GM18520 (cell line): ENCODE results near the gene NMD3.

Experiments
- ATAC-seq: cut with Tn5 transposase; IDR thresholded peaks from one replicate; pipeline ENCODE4 v1.9.1; 2021; ENCODE audit not compliant: unreplicated experiment

Gene NMD3

DNA sequence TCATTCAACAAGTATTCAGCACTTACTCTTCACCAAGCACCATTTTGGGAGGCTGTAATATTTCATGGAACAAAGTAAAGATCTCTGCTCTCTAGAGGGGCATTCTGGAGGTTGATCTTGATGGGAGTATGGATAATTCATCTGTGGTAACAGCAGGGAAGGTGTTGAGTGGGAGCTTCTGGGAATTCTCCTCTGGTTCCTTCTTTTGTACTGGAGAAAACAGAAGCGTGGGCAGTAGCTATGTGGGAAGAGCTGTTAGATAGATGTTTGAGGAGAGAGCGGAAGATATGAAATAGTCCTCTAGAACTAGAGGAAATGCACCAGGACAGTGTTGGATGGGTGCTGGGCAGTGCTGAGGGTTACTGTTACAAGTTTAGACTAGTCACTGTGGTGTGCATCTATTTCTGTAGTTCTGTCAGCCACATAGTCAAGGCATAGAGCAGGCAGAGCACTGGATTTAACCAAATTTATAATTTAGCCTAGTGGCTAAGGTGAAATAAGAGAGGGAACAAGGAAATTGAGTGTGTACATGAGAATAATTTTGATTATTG lies 9.6 kb downstream of the NMD3 start:
- no peak for ATAC-seq

DNA sequence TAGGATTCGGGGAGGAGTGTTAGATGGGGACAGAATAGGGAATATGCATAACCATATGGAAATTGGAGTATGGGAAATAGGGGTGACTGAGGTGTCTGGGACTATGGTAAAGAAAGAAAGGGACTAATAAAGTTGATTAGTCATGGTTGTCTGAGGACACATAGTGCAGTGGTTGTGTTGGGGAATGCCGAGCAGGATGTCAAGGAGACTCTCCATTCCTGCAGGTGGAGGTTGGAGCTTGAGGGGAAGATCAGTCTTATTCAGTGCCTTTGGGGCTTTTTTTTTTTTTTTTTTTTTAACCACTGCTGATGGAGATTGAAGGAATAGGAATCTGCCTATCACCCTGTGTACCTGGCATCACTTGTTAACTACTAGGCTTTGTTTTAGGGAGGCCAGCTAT lies 10.8 kb downstream of the NMD3 start:
- no peak for ATAC-seq

DNA sequence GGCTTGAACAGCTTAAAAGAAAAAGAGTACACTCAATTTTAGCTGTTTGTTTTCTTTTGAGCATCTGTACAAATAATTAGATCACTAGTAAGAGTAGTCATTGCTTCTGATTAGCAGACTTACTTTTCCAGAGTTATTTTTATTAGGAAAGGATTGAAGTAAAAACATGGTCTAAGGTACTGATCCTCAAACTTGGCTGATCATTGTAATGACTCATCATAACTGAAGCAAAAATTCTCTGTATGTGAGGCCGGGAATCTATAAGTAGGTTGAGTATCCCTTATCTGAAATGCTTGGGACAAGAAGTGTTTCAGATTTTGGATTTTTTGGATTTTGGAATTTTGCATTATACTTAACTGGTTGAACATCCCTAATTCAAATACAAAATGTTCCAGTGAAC lies 12.4 kb downstream of the NMD3 start:
- no peak for ATAC-seq

DNA sequence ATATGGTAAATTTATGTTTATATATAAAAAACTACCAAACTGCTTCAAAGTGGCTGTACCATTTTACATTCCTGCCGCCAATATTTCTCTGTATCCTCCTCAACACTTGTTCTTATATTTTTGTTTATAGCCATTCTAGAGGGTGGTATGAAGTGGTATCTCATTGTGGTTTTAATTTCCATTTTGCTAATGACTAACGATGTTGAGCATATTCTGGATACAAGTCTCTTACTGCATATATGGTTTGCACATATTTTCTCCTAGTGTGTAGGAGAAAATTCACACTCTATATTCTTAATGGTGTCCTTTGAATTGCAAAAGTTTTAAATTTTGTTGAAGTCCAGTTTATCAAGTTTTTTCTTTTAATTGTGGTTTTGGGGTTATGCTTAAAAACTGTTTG lies 15.1 kb downstream of the NMD3 start:
- no peak for ATAC-seq

- no peak for ATAC-seq
These were observed 18.6 kb downstream of the NMD3 start for GRCh38 chr3:161239700-161240099.

DNA sequence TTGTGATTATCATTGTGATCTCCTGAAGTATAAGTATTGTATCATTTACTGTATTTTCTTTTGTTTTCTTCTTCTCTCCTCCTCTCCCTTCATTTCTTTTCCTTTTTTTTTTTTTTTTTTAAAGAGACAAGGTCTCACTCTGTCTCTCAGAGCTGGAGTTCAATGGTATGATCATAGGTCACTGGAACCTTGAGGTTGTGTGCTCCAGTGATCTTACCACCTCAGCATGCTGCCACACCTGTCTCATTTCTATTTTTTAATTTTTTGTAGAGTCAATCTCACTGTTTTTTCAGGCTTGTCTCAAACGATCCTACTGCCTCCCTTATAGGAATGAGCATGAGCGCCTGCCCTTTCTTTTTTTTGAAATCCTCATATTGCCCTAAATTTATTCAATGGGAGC lies 23.4 kb downstream of the NMD3 start:
- ATAC-seq, result no peak

DNA sequence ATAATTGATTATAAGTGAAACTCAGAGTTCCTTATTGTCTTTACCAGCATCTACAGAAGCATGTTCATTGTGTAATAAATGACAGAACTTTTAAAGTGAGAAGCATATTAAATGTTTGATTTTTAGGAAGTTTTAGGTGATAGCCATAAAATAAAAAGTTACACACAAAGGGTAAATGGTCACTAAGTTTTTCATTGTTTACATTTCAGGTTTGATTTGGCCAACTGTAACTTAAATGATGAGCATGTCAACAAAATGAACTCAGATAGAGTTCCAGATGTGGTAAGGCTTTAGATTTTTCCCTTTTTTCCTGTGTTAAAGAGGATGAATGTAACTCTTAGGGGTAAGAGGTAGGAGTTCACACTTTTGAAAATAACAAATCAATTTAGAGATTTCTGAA lies 25.9 kb downstream of the NMD3 start:
- ATAC-seq, result no peak

GRCh38 chr3:161250116-161250515 lies 29.0 kb downstream of the NMD3 start:
- ATAC-seq, result no peak

DNA sequence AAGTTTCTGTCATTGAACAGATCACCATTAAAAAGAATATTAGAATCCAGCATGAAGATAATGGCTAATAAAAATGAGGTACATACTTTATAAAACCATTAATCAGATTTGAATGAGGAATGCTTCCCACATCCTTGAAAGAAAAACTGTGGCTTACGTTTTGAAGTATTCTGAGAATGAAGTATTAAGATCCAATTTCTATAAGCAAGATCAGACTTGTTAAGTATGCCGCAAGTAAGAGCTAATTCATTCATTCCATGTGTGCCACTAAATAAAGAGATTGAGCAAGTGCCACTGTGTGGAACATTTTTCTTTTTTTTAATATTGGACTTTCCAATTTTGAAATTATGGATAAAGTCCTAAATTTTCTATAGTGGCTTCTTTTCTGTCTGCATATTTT lies 30.6 kb downstream of the NMD3 start:
- no peak for ATAC-seq

GRCh38 chr3:161252143-161252542 lies 31.0 kb downstream of the NMD3 start:
- no peak for ATAC-seq

DNA sequence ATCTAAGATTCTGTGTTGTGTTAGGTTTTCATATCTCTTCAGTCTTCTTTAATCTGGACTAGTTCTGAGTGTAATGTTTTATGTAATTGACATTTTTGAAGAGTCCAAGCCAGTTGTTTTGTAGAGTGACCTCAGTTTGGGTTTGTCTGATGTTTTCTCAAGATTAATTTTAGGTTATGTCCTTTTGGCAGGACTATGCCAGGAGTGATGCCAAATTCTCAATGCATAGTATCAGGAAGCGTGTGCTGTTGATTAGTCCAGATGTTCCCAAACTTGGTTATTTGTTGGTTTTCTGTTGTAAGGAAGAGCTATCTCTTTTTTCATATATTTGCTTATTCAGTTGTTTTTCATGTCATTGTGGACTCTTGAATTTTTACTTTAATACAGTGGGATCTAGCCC lies 32.6 kb downstream of the NMD3 start:
- no peak for ATAC-seq

- no peak for ATAC-seq
These were observed 33.8 kb downstream of the NMD3 start for GRCh38 chr3:161254861-161255260.

- ATAC-seq, result no peak
These were observed 41.9 kb downstream of the NMD3 start for GRCh38 chr3:161263057-161263456.

DNA sequence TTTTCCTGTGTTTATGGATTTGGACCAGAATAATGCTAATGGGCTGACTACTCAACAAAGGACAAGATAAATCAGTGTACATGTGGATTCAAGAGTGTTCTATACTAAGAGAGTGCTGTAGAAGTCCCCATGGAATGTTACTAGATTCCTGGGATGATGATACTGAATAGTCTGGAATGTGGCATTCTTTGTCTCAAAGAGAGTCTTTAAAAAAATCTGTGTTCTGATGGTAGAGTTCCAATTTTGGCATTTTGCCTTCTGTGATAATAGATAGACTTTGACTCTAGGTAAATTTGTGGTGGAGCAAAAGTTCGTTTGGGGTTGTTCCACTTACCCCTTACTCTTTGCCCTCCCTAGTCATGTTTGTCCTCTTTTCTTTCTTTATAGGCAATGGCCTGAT lies 43.7 kb downstream of the NMD3 start:
- no peak for ATAC-seq

- no peak for ATAC-seq
These were observed 44.9 kb downstream of the NMD3 start for GRCh38 chr3:161265916-161266571.

DNA sequence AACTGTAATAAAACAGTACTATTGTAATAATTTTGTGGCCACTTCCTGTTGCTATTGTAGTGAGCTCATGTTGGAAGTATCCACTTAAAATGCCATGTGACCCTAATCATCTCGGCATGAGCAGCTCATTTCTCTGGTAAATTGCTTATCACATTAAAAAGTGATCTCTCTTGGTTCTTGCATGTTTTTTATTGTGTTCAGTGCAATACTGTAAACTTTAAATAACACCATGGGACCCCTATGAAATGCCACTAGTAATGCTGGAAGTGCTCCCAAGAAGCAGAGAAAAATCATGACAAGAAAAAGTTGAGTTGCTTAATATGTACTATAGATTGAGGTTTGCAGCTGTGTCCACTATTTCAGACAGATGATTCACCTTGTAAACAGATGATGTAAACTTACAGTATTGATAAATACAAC lies 45.6 kb downstream of the NMD3 start:
- ATAC-seq, result no peak

DNA sequence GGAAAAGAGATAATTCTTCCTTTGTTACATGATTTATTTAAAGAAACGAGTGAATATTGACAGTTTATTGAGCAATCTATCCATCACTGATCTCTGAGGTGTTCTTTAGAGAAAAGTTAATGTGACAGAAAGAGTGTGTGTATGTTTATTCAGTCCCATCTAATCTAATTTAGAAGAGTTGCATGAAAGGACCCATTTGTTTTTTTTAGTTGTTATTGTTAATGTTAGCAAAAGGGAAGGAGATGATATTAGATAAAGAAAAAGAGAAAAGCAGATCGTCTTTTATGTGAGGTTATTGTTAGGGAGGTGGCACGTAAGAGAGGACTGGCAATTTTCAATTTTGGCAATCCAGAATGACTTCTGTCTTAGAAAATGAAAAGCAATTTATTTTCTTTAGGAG lies 46.5 kb downstream of the NMD3 start:
- no peak for ATAC-seq

GRCh38 chr3:161268601-161269000 lies 47.5 kb downstream of the NMD3 start:
- ATAC-seq, result no peak

DNA sequence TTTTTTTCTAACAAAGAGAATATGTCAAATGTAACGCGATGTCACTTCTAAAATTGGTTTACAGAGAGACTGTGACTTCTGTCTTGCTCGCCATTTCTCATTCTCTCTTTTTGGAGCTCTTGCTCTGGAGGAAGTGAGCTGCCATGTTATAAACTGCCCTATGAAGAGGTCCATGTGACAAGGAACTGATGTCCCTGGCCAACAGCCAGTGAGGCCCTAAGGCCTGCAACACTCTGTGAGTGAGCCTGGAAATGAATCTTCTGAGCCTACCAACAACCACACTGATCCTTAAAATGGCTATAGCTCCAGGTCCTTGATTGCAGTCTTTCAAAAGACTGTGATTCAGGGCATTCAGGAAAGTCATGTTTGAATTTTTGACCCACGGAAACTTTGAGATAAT lies 49.9 kb downstream of the NMD3 start:
- ATAC-seq, result no peak

- ATAC-seq, result no peak
These were observed 50.5 kb downstream of the NMD3 start for GRCh38 chr3:161271646-161272045.

DNA sequence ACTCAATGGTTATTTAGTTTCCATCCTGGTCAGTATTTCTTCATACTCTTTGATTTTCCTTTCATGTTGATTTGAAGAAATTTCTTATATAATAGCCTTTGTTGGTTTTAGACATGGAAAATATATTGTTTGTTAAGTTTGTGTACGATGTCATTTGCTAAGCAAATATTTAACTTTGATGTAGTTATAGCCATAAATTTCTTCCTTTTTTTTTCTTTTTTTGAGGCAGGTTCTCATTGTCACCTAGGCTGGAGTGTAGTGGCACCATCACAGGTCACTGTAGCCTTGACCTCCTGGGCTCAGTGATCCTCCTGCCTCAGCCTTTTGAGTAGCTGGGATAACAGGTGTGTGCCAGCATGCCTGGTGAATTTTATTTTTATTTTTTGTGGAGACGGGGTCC lies 51.4 kb downstream of the NMD3 start:
- no peak for ATAC-seq

DNA sequence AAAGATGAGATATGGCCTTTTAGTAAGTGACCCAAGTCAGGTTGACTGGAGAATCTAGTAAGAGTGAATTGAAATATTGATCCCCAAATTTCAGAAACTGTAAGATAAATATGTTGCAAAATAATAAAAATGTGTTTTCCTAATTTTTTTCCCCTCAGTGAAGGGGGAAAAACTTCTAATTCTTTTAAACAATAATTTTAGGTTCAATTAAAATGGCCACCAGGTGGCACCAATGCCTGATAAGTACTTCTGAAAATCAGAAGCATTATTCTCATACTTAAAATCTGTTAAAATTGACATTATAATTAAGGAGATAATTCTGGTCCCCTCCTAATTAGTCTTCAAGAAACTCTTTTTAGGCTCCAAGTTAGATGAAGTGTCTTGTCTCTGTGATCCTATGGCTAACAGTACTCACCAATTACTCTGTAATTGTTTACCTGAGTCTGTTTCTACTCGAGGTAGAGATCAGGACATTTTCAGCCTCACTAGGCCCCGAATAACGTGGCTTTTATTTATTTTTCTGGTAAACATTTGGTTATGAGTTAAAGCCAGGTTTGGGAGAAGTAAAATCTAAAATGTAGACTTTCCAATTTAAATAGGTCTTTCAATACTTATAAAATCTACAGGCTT lies 52.6 kb downstream of the NMD3 start:
- ATAC-seq, result no peak
